Measurements from ENCODE around the gene MN1. TPM values are rescaled to one million over a fixed set of nuclear protein-coding genes. Genes with fewer than 3 reads are reported as not detected.

MN1 gene
- total and polyA plus RNA-seq, 2 experiments from 2014 or later = 1.0 to 6.8 TPM

DNA sequence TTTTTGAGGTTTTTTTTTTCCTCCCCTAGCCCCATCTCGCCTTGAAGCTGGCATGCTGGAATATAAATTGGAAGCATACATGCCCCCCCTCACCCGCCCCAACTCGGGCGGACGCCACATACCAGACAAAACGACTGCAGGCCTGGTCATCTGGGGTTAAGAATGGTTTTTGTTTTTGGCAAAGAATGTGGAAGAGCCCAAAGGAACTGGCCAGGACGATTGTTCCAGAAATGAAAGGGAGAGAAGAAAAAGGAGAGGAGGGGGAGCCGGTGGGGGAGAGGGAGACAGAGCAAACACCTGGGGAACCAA lies 25.0 kb downstream of the MN1 start (continued):
- TF ChIP-seq, protein P1, sequence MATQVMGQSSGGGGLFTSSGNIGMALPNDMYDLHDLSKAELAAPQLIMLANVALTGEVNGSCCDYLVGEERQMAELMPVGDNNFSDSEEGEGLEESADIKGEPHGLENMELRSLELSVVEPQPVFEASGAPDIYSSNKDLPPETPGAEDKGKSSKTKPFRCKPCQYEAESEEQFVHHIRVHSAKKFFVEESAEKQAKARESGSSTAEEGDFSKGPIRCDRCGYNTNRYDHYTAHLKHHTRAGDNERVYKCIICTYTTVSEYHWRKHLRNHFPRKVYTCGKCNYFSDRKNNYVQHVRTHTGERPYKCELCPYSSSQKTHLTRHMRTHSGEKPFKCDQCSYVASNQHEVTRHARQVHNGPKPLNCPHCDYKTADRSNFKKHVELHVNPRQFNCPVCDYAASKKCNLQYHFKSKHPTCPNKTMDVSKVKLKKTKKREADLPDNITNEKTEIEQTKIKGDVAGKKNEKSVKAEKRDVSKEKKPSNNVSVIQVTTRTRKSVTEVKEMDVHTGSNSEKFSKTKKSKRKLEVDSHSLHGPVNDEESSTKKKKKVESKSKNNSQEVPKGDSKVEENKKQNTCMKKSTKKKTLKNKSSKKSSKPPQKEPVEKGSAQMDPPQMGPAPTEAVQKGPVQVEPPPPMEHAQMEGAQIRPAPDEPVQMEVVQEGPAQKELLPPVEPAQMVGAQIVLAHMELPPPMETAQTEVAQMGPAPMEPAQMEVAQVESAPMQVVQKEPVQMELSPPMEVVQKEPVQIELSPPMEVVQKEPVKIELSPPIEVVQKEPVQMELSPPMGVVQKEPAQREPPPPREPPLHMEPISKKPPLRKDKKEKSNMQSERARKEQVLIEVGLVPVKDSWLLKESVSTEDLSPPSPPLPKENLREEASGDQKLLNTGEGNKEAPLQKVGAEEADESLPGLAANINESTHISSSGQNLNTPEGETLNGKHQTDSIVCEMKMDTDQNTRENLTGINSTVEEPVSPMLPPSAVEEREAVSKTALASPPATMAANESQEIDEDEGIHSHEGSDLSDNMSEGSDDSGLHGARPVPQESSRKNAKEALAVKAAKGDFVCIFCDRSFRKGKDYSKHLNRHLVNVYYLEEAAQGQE (IDR thresholded peaks at IDR 0.05; ENCODE audit: unreplicated experiment) = no peak

DNA sequence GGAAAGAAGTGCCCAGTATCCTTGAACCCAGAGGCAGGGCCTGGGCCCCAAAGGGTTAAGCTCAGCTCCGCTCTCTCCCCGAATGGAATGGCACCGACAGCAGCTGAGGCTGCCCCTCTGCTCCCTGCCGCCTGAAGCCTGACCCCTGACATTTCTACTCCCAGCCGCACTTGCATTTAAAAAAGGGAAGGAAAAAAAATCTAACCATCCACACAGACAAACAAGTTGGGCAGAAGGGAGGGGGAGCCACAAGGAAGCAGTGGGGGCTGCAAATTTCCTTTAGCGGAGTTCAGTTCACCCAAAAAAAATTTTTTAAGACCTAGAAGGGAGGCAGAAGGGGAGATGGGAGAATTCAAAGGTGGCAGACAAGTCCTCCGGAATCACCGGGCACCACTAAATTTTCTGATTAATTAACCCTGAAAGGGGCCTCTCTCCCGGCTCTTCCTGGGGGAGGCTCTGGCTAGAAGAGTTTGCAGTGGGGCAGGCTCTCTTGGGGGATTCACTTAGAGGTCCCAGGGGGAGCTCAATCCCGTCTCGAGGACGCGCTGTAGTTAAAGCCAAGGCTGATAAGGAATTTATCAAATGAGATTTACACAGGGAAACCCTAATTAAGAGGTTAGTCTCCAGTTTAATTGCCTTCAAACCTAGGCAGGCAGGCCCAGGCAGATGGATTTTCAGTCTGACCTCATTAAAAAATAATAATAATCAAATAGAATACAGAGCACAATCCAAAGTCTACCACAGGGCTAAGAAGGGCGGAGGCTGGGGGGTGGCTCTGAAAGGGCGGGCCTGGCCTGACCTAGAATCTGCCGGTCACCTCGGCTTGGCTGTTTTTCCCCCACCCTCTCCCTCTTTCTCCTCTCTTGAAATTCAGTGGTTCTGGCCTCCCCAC lies 25.6 kb downstream of the MN1 start:
- Mint-ChIP-seq H3K27me3 (ENCODE audit: insufficient read depth, low read depth, poor library complexity) (peaks cover 9% of the 10 kb centered on the region), H3K9me3 (peaks cover 8% of the 10 kb centered on the region; the same call in 2 of the 3 replicates), H3K36me3 (ENCODE audit: low read depth) (peaks cover 4% of the 10 kb centered on the region; the same call in 1 of the 3 replicates), H3K27ac (peak overlapping the region; percentile 92), H3K4me3 (peak overlapping the region; percentile 67), H3K4me1 (peaks cover 57% of the 10 kb centered on the region)
- Histone ChIP-seq H4K20me1 (replicated peaks; ENCODE audit: insufficient read depth) (no peaks in the 10 kb centered on the region), H3K4me3 (peak overlapping the region; percentile 39), H2AFZ (peak overlapping the region; percentile 49; the same call in 1 of the 2 replicates), H3K4me2 (peak overlapping the region; percentile 73), H3K36me3 (ENCODE audit: insufficient read depth) (no peaks in the 10 kb centered on the region), H3K27me3 (ENCODE audit: insufficient read depth) (no peaks in the 10 kb centered on the region), H3F3A (replicated peaks; ENCODE audit: low read depth) (peaks cover 17% of the 10 kb centered on the region; the same call in 1 of the 2 replicates), H3K4me1 (ENCODE audit: insufficient read depth) (peaks cover 60% of the 10 kb centered on the region), H3K79me2 (replicated peaks; ENCODE audit: insufficient read depth) (no peaks in the 10 kb centered on the region), H3K9me2 (ENCODE audit: insufficient read depth) (no peaks in the 10 kb centered on the region), H3K27ac (ENCODE audit: low read depth) (peak overlapping the region; percentile 69)
- DNase-seq (ENCODE audit: low spot score) (peak; percentile 66), ATAC-seq (peak; percentile 67)
- TF ChIP-seq NANOG (IDR thresholded peaks at IDR 0.05; ENCODE audit: borderline replicate concordance) = no peak
- no peak for TF ChIP-seq ZNF331 (CRISPR knock-in tag; IDR thresholded peaks at IDR 0.05; ENCODE audit: low read depth)
- TF ChIP-seq CREB1 (CRISPR knock-in tag; IDR thresholded peaks at IDR 0.05; ENCODE audit: low read depth) = no peak
- TF ChIP-seq, protein P2, sequence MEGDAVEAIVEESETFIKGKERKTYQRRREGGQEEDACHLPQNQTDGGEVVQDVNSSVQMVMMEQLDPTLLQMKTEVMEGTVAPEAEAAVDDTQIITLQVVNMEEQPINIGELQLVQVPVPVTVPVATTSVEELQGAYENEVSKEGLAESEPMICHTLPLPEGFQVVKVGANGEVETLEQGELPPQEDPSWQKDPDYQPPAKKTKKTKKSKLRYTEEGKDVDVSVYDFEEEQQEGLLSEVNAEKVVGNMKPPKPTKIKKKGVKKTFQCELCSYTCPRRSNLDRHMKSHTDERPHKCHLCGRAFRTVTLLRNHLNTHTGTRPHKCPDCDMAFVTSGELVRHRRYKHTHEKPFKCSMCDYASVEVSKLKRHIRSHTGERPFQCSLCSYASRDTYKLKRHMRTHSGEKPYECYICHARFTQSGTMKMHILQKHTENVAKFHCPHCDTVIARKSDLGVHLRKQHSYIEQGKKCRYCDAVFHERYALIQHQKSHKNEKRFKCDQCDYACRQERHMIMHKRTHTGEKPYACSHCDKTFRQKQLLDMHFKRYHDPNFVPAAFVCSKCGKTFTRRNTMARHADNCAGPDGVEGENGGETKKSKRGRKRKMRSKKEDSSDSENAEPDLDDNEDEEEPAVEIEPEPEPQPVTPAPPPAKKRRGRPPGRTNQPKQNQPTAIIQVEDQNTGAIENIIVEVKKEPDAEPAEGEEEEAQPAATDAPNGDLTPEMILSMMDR (conservative IDR thresholded peaks at IDR 0.05; ENCODE audit: low read depth in 2 of 2) = no peak
- TF ChIP-seq, protein P3, sequence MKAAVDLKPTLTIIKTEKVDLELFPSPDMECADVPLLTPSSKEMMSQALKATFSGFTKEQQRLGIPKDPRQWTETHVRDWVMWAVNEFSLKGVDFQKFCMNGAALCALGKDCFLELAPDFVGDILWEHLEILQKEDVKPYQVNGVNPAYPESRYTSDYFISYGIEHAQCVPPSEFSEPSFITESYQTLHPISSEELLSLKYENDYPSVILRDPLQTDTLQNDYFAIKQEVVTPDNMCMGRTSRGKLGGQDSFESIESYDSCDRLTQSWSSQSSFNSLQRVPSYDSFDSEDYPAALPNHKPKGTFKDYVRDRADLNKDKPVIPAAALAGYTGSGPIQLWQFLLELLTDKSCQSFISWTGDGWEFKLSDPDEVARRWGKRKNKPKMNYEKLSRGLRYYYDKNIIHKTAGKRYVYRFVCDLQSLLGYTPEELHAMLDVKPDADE (IDR thresholded peaks at IDR 0.05) = no peak
- TF ChIP-seq EZH2phosphoT487 (IDR thresholded peaks at IDR 0.05; ENCODE audit: unreplicated experiment) = no peak
